Stimulated activated CD4-positive, alpha-beta T cell treated with anti-CD3 and anti-CD28 coated beads, Interleukin-4, amount 100 ng/mL, for 24 hours (primary cell): ENCODE measurements around the gene MPZL1.

Source experiments
- DNase-seq: peaks from one replicate; pipeline ENCODE4 v3.0.0-alpha.2; 2020

MPZL1 gene

GRCh38 chr1:167752219-167752985, 30.6 kb downstream of the MPZL1 start:
- DNase-seq = no peak

GRCh38 chr1:167755654-167756053, 33.9 kb downstream of the MPZL1 start:
- no peak for DNase-seq

GRCh38 chr1:167756730-167757405, 35.1 kb downstream of the MPZL1 start:
- no peak for DNase-seq

GRCh38 chr1:167757433-167758309, 35.9 kb downstream of the MPZL1 start:
- DNase-seq = no peak

GRCh38 chr1:167761400-167761799, 39.6 kb downstream of the MPZL1 start:
- no peak for DNase-seq

- no peak for DNase-seq
These were observed 40.4 kb downstream of the MPZL1 start for GRCh38 chr1:167762061-167762746.

GRCh38 chr1:167763525-167764220, 41.9 kb downstream of the MPZL1 start:
- DNase-seq = no peak

- no peak for DNase-seq
These were observed 42.9 kb downstream of the MPZL1 start for GRCh38 chr1:167764458-167765330.

GRCh38 chr1:167765496-167765895, 43.7 kb downstream of the MPZL1 start:
- no peak for DNase-seq

- DNase-seq = no peak
These were observed 44.8 kb downstream of the MPZL1 start for GRCh38 chr1:167766538-167766937.

GRCh38 chr1:167767761-167768160, 46.0 kb downstream of the MPZL1 start:
- DNase-seq = no peak

GRCh38 chr1:167770127-167770526, 48.3 kb downstream of the MPZL1 start:
- DNase-seq = no peak

- DNase-seq = no peak
These were observed 50.7 kb downstream of the MPZL1 start for GRCh38 chr1:167772436-167772835.

GRCh38 chr1:167773516-167773915, 51.7 kb downstream of the MPZL1 start:
- DNase-seq = no peak

GRCh38 chr1:167774710-167775109, 52.9 kb downstream of the MPZL1 start:
- DNase-seq = no peak

- no peak for DNase-seq
These were observed 53.4 kb downstream of the MPZL1 start for GRCh38 chr1:167775178-167775577.

- DNase-seq = no peak
These were observed 54.4 kb downstream of the MPZL1 start for GRCh38 chr1:167776151-167776550.

- no peak for DNase-seq
These were observed 55.0 kb downstream of the MPZL1 start for GRCh38 chr1:167776616-167777268.

GRCh38 chr1:167777269-167777650, 55.5 kb downstream of the MPZL1 start:
- no peak for DNase-seq

GRCh38 chr1:167781558-167781957, 59.8 kb downstream of the MPZL1 start:
- DNase-seq = no peak

GRCh38 chr1:167782946-167783345, 61.2 kb downstream of the MPZL1 start:
- DNase-seq = no peak
